Mesenchymal stem cell (in vitro differentiated cells and primary cell): ENCODE data around the gene TBC1D21.
"Not testable (repeated sequence)": the region's sequence is repeated elsewhere in the genome, so short reads cannot be mapped to it uniquely, and the experiment has no call there.

Source experiments
- DNase-seq: peaks from one replicate; pipeline ENCODE4 v3.0.0-alpha.2; 2013
- H2AFZ ChIP-seq: one replicate; pipeline ENCODE4 v1.6.1; 2013; ENCODE audit warnings: low read depth, mild to moderate bottlenecking, control low read depth, inconsistent platforms, low read length, moderate library complexity
- H2AK5ac ChIP-seq: 2 replicates; pipeline ENCODE4 v1.6.1; 2013; ENCODE audit warnings: low read length, moderate library complexity, mild to moderate bottlenecking, inconsistent platforms; ENCODE audit not compliant: severe bottlenecking
- H2BK120ac ChIP-seq: one replicate; pipeline ENCODE4 v1.6.1; 2013; ENCODE audit warnings: low read depth, mild to moderate bottlenecking, inconsistent platforms, low read length, moderate library complexity
- H2BK12ac ChIP-seq, 2 experiments: one replicate each; pipeline ENCODE4 v1.6.1; 2013; ENCODE audit warnings: inconsistent platforms in 2 of 2, low read length in 2 of 2, mild to moderate bottlenecking in 2 of 2, moderate library complexity in 2 of 2, control low read depth in 1 of 2
- H2BK15ac ChIP-seq: one replicate; pipeline ENCODE4 v1.6.1; 2013; ENCODE audit warnings: mild to moderate bottlenecking, low read depth, inconsistent platforms; ENCODE audit not compliant: poor library complexity, severe bottlenecking
- H2BK5ac ChIP-seq: 2 replicates; pipeline ENCODE4 v1.6.1; 2013; ENCODE audit warnings: low read depth, mild to moderate bottlenecking, low read length, control low read depth, inconsistent platforms; ENCODE audit not compliant: poor library complexity, severe bottlenecking
- H3K14ac ChIP-seq, 2 experiments: one replicate each; pipeline ENCODE4 v1.6.1; 2013; ENCODE audit warnings: inconsistent platforms in 2 of 2, low read length in 2 of 2, control low read depth in 1 of 2, mild to moderate bottlenecking in 1 of 2, moderate library complexity in 1 of 2
- H3K18ac ChIP-seq, 2 experiments: one replicate each; pipeline ENCODE4 v1.6.1; 2013; ENCODE audit warnings: inconsistent platforms in 2 of 2, low read length in 2 of 2, control low read depth in 1 of 2, low read depth in 1 of 2, mild to moderate bottlenecking in 1 of 2
- H3K23ac ChIP-seq, 2 experiments: one replicate each; pipeline ENCODE4 v1.6.1; 2013; ENCODE audit warnings: inconsistent platforms in 2 of 2, low read length in 2 of 2, mild to moderate bottlenecking in 2 of 2, moderate library complexity in 2 of 2, control low read depth in 1 of 2
- H3K27ac ChIP-seq: 2 replicates; pipeline ENCODE4 v1.5.1; 2013; ENCODE audit warnings: mild to moderate bottlenecking, moderate library complexity, low read length, control low read depth, inconsistent platforms; ENCODE audit not compliant: poor library complexity, severe bottlenecking
- H3K27me3 ChIP-seq, 2 experiments: 2 replicates each; pipeline versions ENCODE4 v1.6.1 to v1.7.0; 2013; ENCODE audit warnings: low read length in 2 of 2, mild to moderate bottlenecking in 2 of 2, moderate library complexity in 2 of 2, control low read depth in 1 of 2, inconsistent platforms in 1 of 2; ENCODE audit not compliant: control insufficient read depth in 1 of 2, insufficient read depth in 1 of 2
- H3K36me3 ChIP-seq, 2 experiments: 2 replicates each; pipeline versions ENCODE4 v1.6.1 to v1.7.0; 2013; ENCODE audit warnings: low read length in 2 of 2, control low read depth in 1 of 2, inconsistent platforms in 1 of 2, low read depth in 1 of 2, mild to moderate bottlenecking in 1 of 2; ENCODE audit not compliant: insufficient read depth in 2 of 2, control insufficient read depth in 1 of 2
- H3K4ac ChIP-seq, 2 experiments: one replicate each; pipeline ENCODE4 v1.6.1; 2013; ENCODE audit warnings: inconsistent platforms in 2 of 2, low read length in 2 of 2, mild to moderate bottlenecking in 2 of 2, moderate library complexity in 2 of 2, control low read depth in 1 of 2, low read depth in 1 of 2
- H3K4me1 ChIP-seq: 2 replicates; pipeline ENCODE4 v1.6.1; 2013; ENCODE audit warnings: low read depth, low read length, control low read depth; ENCODE audit not compliant: control insufficient read depth, insufficient read depth
- H3K4me2 ChIP-seq: 2 replicates; pipeline ENCODE4 v1.6.1; 2013; ENCODE audit warnings: low read length, mild to moderate bottlenecking, inconsistent platforms; ENCODE audit not compliant: poor library complexity, severe bottlenecking
- H3K4me3 ChIP-seq, 2 experiments: 2 replicates each; pipeline versions ENCODE4 v1.5.1 to v1.7.0; 2013; ENCODE audit warnings: low read length in 2 of 2, mild to moderate bottlenecking in 2 of 2, control low read depth in 1 of 2, low read depth in 1 of 2; ENCODE audit not compliant: insufficient read depth in 1 of 2
- H3K79me1 ChIP-seq: replicated peaks from 2 replicates; pipeline ENCODE4 v1.6.1; 2013; ENCODE audit warnings: mild to moderate bottlenecking, control low read depth, low read length, inconsistent platforms; ENCODE audit not compliant: poor library complexity, severe bottlenecking
- H3K9ac ChIP-seq: 2 replicates; pipeline ENCODE4 v1.7.0; 2013; ENCODE audit warnings: mild to moderate bottlenecking, low read length, moderate library complexity
- H3K9me3 ChIP-seq: 2 replicates; pipeline ENCODE4 v1.7.0; 2013; ENCODE audit warnings: mild to moderate bottlenecking, low read length; ENCODE audit not compliant: control insufficient read depth
- H4K8ac ChIP-seq: one replicate; pipeline ENCODE4 v1.6.1; 2013; ENCODE audit warnings: inconsistent platforms, mild to moderate bottlenecking, low read length, moderate library complexity
- H4K91ac ChIP-seq: one replicate; pipeline ENCODE4 v1.6.1; 2013; ENCODE audit warnings: mild to moderate bottlenecking, low read length, inconsistent platforms
- WGBS: methylation state at CpG from one replicate; pipeline ENCODE4 v1.1.7; 2013; ENCODE audit warnings: mixed read lengths; 5-methylcytosine and 5-hydroxymethylcytosine counted together

Gene TBC1D21

GRCh38 chr15:73937296-73937695, 63.9 kb downstream of the TBC1D21 start:
- peak overlapping the region in 1 of 2 experiments; percentile 48 for H2BK12ac ChIP-seq
- H2BK15ac ChIP-seq = no peak overlapping the region
- no peak overlapping the region for H3K14ac ChIP-seq
- H3K27ac ChIP-seq = peak overlapping the region; percentile 85
- WGBS = 75% methylated on average over 10 of the region's 10 CpGs
- H3K9me3 ChIP-seq = no peaks in the 10 kb centered on the region
- peak overlapping the region in 1 of 2 experiments; percentile 41 for H3K18ac ChIP-seq
- no peak overlapping the region for H3K4me3 ChIP-seq
- H2BK120ac ChIP-seq = no peak overlapping the region
- H4K8ac ChIP-seq = no peak overlapping the region
- H3K4me1 ChIP-seq = peaks cover 76% of the 10 kb centered on the region
- DNase-seq = no peak
- no peaks in the 10 kb centered on the region for H3K27me3 ChIP-seq
- H3K23ac ChIP-seq = no peak overlapping the region
- no peak overlapping the region for H3K4me2 ChIP-seq
- no peak overlapping the region for H2BK5ac ChIP-seq
- H3K9ac ChIP-seq = no peak overlapping the region
- peaks cover 34 to 43% of the 10 kb centered on the region in 2 experiments for H3K36me3 ChIP-seq
- peaks cover 21% of the 10 kb centered on the region for H3K79me1 ChIP-seq
- H2AFZ ChIP-seq = no peak overlapping the region
- H4K91ac ChIP-seq = peak overlapping the region; percentile 35
- peak overlapping the region in 1 of 2 experiments; percentile 54 for H3K4ac ChIP-seq
- H2AK5ac ChIP-seq = peak overlapping the region; percentile 18

GRCh38 chr15:73937726-73938125, 64.4 kb downstream of the TBC1D21 start:
- Histone ChIP-seq H2BK12ac (no peak overlapping the region), H4K8ac (peak overlapping the region; percentile 19), H2BK15ac (no peak overlapping the region), H3K4me1 (peaks cover 76% of the 10 kb centered on the region), H3K4me2 (no peak overlapping the region), H3K4me3 (no peak overlapping the region), H3K79me1 (peaks cover 24% of the 10 kb centered on the region), H3K9ac (no peak overlapping the region), H2AK5ac (peak overlapping the region; percentile 18), H3K27ac (no peak overlapping the region), H3K9me3 (no peaks in the 10 kb centered on the region), H4K91ac (no peak overlapping the region), H2AFZ (no peak overlapping the region), H2BK120ac (no peak overlapping the region), H3K14ac (no peak overlapping the region), H3K4ac (peak overlapping the region in 1 of 2 experiments; percentile 54), H2BK5ac (no peak overlapping the region), H3K23ac (no peak overlapping the region), H3K36me3 (peaks cover 33 to 41% of the 10 kb centered on the region in 2 experiments), H3K18ac (peak overlapping the region in 1 of 2 experiments; percentile 28), H3K27me3 (no peaks in the 10 kb centered on the region)
- WGBS = 97% methylated on average over 10 of the region's 11 CpGs
- no peak for DNase-seq

- H3K14ac ChIP-seq, H3K9me3 ChIP-seq, H2BK120ac ChIP-seq, H2BK5ac ChIP-seq, H3K23ac ChIP-seq, H3K27me3 ChIP-seq, H3K4me3 ChIP-seq, H4K8ac ChIP-seq, H2BK15ac ChIP-seq, H4K91ac ChIP-seq, H3K27ac ChIP-seq, H3K4ac ChIP-seq, H3K18ac ChIP-seq, H3K4me2 ChIP-seq, H2BK12ac ChIP-seq, DNase-seq, H2AFZ ChIP-seq, H2AK5ac ChIP-seq, H3K9ac ChIP-seq: not testable (repeated sequence)
- Histone ChIP-seq H3K4me1 (peaks cover 77% of the 10 kb centered on the region), H3K36me3 (peaks cover 33 to 42% of the 10 kb centered on the region in 2 experiments), H3K79me1 (peaks cover 26% of the 10 kb centered on the region)
- 95% methylated on average over 7 of the region's 8 CpGs for WGBS
Observed at GRCh38 chr15:73938516-73938915, 65.2 kb downstream of the TBC1D21 start.
